Uterus (tissue), 2 donors: ENCODE data around the gene IL10.

ENCODE experiments used
- POLR2A ChIP-seq, 2 donors: fragments of 450-650 bp; IDR thresholded peaks; one replicate each; pipeline ENCODE4 v1.6.1; 2016; ENCODE audit warnings: antibody characterized with exemption in 2 of 2, mild to moderate bottlenecking in 1 of 2, moderate library complexity in 1 of 2
- TF ChIP-seq, protein P1 (sequence below), 4 experiments: fragments of 200-600 bp in 2 of 4; fragments of 450-650 bp in 2 of 4; sonication (generic) in 2 of 4; IDR thresholded peaks; one replicate each; pipeline ENCODE4 v1.5.1; 2016 to 2019; ENCODE audit warnings: antibody characterized with exemption in 4 of 4, mild to moderate bottlenecking in 2 of 4, moderate library complexity in 1 of 4

- TF ChIP-seq POLR2A (IDR thresholded peaks at IDR 0.05) = no peak
- TF ChIP-seq, protein P1, sequence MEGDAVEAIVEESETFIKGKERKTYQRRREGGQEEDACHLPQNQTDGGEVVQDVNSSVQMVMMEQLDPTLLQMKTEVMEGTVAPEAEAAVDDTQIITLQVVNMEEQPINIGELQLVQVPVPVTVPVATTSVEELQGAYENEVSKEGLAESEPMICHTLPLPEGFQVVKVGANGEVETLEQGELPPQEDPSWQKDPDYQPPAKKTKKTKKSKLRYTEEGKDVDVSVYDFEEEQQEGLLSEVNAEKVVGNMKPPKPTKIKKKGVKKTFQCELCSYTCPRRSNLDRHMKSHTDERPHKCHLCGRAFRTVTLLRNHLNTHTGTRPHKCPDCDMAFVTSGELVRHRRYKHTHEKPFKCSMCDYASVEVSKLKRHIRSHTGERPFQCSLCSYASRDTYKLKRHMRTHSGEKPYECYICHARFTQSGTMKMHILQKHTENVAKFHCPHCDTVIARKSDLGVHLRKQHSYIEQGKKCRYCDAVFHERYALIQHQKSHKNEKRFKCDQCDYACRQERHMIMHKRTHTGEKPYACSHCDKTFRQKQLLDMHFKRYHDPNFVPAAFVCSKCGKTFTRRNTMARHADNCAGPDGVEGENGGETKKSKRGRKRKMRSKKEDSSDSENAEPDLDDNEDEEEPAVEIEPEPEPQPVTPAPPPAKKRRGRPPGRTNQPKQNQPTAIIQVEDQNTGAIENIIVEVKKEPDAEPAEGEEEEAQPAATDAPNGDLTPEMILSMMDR (IDR thresholded peaks at IDR 0.05) = no peak
Observed at GRCh38 chr1:206796116-206796515, 23.8 kb upstream of the IL10 start.
